GM12892 (cell line): ENCODE results near the gene CALML5.

Experiments used
- DNase-seq: peaks from one replicate; pipeline ENCODE4 v3.0.0; 2011; ENCODE audit not compliant: insufficient read length
- FAIRE-seq: peaks from 2 replicates; lab custom pipeline; 2011; peaks lifted over from hg19 to GRCh38; lab: Jason Lieb, UNC
- POLR2A ChIP-seq: IDR thresholded peaks from 2 replicates; pipeline ENCODE4 v1.6.1; 2011; ENCODE audit warnings: low read depth, low read length, control low read depth
- POLR2AphosphoS5 ChIP-seq: IDR thresholded peaks from 2 replicates; pipeline ENCODE4 v1.6.1; 2011; ENCODE audit warnings: low read depth, low read length, control low read depth
- TAF1 ChIP-seq: IDR thresholded peaks from 2 replicates; pipeline ENCODE4 v1.6.1; 2011; ENCODE audit warnings: low read depth, mild to moderate bottlenecking, control low read depth, low read length, borderline replicate concordance

CALML5 gene

GRCh38 chr10:5469353-5470061, 29.9 kb downstream of the CALML5 start:
- TF ChIP-seq POLR2AphosphoS5 (no peak), POLR2A (no peak), TAF1 (no peak)
- FAIRE-seq = no peak
- no peak for DNase-seq

- no peak for FAIRE-seq
- no peak for DNase-seq
- TF ChIP-seq POLR2A = no peak
- no peak for TF ChIP-seq TAF1
- TF ChIP-seq POLR2AphosphoS5 = no peak
These were observed 30.9 kb downstream of the CALML5 start for GRCh38 chr10:5468262-5469106.

GRCh38 chr10:5467634-5468255, 31.6 kb downstream of the CALML5 start:
- FAIRE-seq = no peak
- TF ChIP-seq POLR2AphosphoS5 = no peak
- TF ChIP-seq TAF1 = no peak
- no peak for TF ChIP-seq POLR2A
- DNase-seq = no peak

GRCh38 chr10:5467207-5467535, 32.2 kb downstream of the CALML5 start:
- no peak for TF ChIP-seq POLR2AphosphoS5
- no peak for TF ChIP-seq POLR2A
- TF ChIP-seq TAF1 = no peak
- FAIRE-seq = no peak
- no peak for DNase-seq

- DNase-seq (no peak), FAIRE-seq (no peak)
- TF ChIP-seq POLR2A (no peak), POLR2AphosphoS5 (no peak), TAF1 (no peak)
These were observed 32.7 kb downstream of the CALML5 start for GRCh38 chr10:5466451-5467206.

GRCh38 chr10:5465976-5466450, 33.4 kb downstream of the CALML5 start:
- DNase-seq (no peak), FAIRE-seq (no peak)
- TF ChIP-seq POLR2A = no peak

- DNase-seq = no peak
- no peak for FAIRE-seq
- TF ChIP-seq POLR2AphosphoS5 (no peak), POLR2A (no peak), TAF1 (no peak)
These were observed 34.8 kb downstream of the CALML5 start for GRCh38 chr10:5464546-5464945.

GRCh38 chr10:5462841-5463293, 36.5 kb downstream of the CALML5 start:
- DNase-seq (no peak), FAIRE-seq (no peak)
- no peak for TF ChIP-seq POLR2A
- no peak for TF ChIP-seq POLR2AphosphoS5
- no peak for TF ChIP-seq TAF1

GRCh38 chr10:5461914-5462840, 37.2 kb downstream of the CALML5 start:
- DNase-seq (no peak), FAIRE-seq (no peak)
- TF ChIP-seq TAF1 (no peak), POLR2AphosphoS5 (no peak), POLR2A (no peak)

- TF ChIP-seq TAF1 = no peak
- FAIRE-seq (no peak), DNase-seq (no peak)
These were observed 38.2 kb downstream of the CALML5 start for GRCh38 chr10:5461203-5461588.
